Measurements from ENCODE around the gene TERT.
"Not testable (repeated sequence)": the region's sequence is repeated elsewhere in the genome, so short reads cannot be mapped to it uniquely, and the experiment has no call there.

TERT gene

DNA sequence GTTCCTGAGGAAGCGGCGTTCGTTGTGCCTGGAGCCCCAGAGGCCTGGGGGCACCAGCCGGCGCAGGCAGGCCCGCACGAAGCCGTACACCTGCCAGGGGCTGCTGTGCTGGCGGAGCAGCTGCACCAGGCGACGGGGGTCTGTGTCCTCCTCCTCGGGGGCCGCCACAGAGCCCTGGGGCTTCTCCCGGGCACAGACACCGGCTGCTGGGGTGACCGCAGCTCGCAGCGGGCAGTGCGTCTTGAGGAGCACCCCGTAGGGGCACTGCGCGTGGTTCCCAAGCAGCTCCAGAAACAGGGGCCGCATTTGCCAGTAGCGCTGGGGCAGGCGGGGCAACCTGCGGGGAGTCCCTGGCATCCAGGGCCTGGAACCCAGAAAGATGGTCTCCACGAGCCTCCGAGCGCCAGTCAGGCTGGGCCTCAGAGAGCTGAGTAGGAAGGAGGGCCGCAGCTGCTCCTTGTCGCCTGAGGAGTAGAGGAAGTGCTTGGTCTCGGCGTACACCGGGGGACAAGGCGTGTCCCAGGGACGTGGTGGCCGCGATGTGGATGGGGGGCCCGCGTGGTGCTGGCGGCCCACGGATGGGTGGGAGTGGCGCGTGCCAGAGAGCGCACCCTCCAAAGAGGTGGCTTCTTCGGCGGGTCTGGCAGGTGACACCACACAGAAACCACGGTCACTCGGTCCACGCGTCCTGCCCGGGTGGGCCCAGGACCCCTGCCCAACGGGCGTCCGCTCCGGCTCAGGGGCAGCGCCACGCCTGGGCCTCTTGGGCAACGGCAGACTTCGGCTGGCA is 1.3 kb downstream of the TERT start:
- DNase-seq: no peak

DNA sequence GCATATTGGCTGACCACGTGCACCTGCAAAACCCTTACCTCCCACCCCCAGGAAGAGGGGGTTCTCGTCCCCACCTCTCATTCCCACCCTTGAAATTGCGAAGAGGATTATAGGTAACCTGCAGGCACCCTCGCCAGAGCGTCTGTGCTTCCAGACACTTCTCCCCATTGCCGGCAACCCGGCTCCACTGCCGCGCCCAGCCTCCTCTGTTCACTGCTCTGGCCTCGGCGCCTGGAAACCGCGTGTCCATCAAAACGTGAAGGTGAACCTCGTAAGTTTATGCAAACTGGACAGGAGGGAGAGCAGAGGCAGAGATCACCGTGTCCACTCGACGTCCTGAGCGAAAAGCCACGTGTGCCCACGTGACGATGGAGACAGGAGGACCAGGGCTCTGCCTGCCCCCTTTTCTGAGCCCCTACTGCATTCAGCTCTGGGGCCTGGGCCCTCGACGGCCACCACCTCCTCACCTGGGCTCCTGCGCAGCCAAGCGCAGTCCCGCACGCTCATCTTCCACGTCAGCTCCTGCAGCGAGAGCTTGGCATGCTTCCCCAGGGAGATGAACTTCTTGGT is 1.9 kb downstream of the TERT start:
- DNase-seq: no peak

DNA sequence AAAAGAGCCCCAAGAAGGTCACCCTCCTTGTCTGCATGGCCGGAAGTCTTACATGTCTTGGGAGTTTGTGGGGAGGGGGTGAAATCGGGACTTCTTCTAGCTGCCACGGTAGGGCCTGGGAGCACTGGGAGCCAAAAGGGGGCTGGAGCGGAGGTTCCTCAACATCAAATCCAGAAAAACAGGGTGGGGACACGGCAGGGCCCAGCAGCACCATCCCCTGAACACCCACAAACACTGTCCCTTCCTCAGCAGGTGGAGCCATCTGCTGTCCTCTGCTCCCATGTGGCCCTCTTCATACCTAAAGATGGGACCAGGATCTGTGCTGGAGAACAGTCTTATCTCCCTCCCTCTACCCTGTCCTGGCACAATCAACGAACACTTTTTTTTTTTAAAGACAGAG is 2.7 kb downstream of the TERT start:
- DNase-seq: no peak

DNA sequence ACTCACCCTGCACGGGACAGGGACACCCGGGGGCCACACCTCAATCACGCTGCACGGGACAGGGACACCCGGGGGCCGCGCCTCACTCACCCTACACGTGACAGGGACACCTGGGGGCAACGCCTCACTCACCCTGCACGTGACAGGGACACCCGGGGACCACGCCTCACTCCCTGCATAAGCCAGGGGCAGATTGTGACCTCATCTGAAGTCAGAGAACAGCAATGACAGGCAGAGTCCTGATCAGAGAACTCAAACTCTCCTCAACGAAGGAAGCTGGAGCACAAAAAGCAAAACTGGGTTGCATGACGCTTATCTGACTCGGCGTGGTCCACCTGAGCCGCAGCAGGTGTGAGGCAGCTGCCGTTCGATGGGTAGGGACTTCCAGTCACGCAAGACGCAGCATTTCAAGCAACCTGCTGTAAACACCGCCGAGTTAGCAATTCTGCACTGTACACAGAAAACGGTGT is 3.2 kb downstream of the TERT start:
- DNase-seq: no peak

DNA sequence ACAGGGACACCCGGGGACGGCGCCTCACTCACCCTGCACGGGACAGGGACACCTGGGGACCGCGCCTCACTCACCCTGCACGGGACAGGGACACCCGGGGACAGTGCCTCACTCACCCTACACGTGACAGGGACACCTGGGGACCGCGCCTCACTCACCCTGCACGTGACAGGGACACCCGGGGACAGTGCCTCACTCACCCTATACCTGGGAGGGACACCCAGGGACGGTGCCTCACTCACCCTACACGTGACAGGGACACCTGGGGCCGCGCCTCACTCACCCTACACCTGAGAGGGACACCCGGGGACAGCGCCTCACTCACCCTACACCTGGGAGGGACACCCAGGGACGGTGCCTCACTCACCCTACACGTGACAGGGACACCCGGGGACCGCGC is 3.9 kb downstream of the TERT start:
- not testable (repeated sequence) for DNase-seq

DNA sequence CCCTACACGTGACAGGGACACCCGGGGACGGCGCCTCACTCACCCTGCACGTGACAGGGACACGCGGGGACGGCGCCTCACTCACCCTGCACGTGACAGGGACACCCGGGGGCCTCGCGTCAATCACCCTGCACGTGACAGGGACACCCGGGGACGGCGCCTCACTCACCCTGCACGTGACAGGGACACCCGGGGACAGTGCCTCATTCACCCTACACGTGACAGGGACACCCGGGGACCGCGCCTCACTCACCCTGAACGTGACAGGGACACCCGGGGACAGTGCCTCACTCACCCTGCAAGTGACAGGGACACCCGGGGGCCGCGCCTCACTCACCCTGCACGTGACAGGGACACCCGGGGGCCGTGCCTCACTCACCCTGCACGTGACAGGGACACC is 5.3 kb downstream of the TERT start:
- not testable (repeated sequence) for DNase-seq

DNA sequence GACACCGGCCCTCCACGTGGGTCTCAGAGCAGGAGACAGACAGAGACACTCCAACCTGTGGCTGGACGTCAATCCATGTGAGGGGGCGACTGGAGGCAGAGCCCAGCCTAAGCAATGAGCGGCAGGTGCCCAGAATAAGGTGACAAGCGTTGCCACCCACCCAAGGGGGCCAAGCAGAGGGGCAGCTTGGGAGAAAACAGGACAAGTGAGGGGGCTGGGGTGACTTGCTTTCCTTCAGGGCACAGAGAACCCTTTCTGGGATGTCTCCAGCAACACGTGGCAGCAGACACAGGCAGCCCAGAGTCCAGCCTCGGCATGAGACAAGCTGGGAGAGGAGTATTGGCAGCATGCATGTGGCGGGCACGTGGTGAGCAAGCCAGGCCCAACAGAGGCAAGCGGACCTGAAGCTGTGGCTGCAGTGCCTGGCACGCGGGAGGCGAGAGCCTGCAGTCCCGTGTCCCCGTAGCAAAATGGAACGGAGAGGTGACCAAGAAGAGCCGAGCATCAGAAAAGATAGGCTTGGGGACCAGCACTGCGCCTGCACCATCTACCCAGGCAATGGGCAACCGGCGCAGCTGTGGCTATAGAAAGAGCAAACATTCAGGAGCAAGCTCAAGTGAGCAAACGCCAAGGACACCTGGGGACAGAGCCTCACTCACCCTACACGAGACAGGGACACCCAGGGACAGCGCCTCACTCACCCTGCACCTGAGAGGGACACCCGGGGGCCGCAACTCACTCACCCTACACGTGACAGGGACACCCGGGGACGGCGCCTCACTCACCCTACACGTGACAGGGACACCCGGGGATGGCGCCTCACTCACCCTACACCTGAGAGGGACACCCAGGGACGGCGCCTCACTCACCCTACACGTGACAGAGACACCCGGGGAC is 6.2 kb downstream of the TERT start:
- DNase-seq: no peak

DNA sequence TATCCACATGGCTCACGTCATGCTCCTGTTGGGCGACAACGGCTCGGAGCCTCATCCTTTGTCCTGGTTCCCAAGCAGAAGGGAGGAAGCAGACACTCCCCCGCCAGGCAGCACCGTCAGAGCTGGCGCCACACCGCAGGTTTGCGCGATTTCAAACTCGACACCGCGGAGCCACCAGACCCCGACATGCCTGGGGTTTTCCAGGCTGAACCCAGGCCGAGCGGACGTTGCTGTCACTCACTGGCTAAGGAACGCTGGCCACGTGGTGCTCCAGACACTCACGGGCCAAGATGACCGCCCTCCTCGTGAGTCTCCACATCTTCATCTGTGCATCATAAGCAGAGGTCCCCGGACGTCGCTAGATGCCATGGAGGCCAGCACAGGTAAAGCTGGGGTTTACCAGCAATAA is 9.0 kb downstream of the TERT start:
- no peak for DNase-seq

DNA sequence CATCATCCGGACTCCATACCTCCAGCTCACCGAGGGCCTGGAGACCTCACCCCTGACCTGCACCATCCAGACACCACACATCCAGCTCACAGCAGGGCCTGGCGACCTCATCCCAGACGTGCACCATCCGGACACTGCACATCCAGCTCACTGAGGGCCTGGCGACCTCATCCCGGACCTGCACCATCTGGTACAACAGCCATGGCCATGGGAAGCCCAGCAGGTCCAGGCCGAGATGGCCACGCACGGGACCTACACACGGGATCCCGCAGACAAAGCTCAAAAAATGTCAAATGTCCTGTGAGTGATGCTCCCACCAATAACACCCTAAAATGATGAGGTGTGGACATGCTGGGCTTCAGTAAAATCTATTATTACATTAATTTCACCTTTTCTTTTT is 9.7 kb downstream of the TERT start:
- DNase-seq: no peak

DNA sequence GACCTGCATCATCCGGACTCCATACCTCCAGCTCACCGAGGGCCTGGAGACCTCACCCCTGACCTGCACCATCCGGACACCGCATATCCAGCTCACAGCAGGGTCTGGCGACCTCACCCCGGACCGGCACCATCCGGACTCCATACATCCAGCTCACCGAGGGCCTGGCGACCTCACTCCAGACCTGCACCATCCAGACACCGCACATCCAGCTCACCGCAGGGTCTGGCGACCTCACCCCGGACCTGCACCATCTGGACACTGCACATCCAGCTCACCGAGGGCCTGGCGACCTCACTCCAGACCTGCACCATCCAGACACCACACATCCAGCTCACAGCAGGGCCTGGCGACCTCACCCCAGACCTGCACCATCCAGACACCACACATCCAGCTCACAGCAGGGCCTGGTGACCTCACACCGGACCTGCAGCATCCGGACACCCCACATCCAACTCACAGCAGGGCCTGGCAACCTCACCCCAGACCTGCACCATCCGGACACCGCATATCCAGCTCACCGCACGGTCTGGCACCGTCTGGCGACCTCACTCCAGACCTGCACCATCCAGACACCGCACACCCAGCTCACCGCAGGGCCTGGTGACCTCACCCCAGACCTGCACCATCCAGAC is 10.4 kb downstream of the TERT start:
- DNase-seq: not testable (repeated sequence)

DNA sequence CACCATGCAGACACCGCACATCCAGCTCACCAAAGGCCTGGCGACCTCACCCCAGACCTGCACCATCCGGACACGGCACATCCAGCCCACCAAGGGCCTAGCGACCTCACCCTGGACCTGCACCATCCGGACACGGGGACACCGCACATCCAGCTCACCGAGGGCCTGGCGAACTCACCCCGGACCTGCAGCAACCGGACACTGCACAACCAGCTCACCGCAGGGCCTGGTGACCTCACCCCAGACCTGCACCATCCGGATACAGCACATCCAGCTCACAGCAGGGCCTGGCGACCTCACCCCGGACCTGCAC is 11.2 kb downstream of the TERT start:
- not testable (repeated sequence) for DNase-seq

DNA sequence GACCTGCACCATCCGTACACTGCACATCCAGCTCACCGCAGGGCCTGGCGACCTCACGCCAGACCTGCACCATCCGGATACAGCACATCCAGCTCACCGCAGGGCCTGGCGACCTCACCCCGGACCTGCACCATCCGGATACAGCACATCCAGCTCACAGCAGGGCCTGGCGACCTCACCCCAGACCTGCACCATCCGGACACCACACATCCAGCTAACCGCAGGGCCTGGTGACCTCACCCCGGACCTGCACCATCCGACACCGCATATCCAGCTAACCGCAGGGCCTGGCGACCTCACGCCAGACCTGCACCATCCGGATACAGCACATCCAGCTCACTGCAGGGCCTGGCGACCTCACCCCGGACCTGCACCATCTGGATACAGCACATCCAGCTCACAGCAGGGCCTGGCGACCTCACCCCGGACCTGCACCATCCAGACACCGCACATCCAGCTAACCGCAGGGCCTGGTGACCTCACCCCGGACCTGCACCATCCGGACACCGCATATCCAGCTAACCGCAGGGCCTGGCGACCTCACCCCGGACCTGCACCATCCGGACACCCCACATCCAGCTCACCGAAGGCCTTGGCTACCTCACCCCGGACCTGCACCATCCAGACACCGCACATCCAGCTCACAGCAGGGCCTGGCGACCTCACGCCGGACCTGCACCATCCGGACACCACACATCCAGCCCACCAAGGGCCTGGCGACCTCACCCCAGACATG is 11.7 kb downstream of the TERT start:
- DNase-seq: not testable (repeated sequence)

DNA sequence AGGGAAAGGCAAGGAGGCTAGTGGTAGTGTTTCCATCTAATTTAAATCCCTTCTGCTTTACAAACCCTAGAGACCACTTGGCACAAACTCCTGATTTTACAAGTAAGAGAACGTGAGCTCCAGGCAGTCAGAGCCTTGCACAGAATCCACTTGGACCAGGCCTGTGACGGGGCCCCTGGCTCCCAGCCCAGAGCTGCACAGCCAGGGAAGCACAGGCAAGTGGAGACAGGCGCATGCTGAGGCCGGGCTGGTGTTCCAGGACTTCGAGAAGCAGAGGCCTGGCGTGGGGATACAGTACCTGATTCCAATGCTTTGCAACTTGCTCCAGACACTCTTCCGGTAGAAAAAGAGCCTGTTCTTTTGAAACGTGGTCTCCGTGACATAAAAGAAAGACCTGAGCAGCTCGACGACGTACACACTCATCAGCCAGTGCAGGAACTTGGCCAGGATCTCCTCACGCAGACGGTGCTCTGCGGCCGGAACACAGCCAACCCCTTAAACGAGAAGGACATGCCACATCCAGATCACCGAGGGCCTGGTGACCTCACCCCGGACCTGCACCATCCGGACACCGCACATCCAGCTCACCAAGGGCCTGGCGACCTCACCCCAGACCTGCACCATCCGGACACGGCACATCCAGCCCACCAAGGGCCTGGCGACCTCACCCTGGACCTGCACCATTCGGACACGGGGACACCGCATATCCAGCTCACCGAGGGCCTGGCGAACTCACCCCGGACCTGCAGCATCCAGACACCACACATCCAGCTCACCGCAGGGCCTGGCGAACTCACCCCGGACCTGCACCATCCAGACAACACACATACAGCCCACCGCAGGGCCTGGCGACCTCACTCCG is 12.5 kb downstream of the TERT start:
- DNase-seq: no peak

DNA sequence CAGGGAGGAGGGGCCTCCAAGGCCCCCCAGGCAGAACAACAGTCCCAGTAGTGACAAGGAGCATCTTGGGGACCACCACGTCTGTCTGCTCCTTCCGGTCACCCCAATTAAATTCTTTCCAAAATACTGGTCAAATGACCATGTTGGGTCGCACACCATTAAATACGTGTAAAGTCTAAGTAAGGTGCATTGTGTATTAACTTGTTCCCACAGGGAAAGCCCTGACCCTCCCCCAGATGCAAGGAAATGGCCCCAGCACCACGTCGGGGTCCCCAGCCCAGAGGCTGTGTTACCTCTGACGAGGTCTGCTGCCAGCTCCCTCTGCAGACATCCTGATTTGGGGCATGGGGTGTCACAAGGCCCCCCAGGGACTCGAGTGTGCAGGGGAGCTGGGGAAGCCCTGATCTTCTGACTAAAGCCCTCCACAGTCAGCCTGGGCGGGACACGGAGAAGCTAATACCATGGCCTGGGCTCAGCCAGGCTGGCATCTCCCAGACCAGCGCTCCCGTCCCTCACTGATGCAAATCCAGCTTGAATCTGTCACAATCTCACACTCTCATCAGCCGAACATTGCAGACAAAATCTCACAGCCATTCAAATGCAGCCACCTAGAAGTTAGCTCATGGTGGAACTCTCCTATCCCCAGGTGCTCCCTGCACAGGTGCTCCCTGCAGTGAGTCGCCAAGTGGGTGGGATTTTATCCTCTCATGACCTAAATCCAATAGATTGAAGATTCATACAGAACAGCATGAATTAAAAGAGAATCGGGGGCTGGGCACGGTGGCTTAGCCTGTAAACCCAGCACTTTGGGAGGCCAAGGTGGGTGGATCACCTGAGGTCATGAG is 13.6 kb downstream of the TERT start:
- no peak for DNase-seq

DNA sequence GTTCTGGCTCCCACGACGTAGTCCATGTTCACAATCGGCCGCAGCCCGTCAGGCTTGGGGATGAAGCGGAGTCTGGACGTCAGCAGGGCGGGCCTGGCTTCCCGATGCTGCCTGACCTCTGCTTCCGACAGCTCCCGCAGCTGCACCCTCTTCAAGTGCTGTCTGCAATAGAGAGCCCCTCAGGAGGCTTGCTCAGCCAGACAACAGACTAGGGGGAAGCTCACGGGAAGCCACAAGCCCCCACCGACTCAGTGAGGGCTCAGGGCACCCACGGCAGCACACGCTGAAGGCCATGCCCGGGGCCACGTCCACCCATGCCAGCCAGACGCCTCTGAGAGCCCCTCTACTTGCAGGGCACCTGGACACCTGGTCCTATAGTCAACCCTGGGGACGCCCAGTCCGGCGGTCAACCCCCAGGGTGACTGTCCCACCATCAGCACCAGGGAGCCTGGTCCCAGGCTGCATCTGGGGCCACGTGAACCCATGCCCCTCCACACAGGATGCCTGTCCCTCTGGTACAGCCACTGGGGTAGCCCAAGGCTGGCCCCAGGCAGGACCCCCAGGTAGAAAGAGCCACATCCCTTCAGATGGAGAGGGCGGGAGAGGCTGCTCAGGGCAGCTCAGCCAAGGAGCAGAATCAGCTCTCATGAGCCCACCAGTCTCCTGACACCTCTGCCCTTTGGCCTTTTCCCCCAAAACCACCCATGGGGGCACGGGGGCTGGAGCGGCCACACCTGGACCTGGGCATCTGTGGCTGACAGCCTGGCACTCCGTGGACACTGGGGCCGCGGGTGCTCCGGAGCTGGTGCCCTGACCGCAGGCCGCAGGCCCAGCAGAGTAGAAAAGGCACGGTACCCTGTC is 14.5 kb downstream of the TERT start:
- DNase-seq: no peak

DNA sequence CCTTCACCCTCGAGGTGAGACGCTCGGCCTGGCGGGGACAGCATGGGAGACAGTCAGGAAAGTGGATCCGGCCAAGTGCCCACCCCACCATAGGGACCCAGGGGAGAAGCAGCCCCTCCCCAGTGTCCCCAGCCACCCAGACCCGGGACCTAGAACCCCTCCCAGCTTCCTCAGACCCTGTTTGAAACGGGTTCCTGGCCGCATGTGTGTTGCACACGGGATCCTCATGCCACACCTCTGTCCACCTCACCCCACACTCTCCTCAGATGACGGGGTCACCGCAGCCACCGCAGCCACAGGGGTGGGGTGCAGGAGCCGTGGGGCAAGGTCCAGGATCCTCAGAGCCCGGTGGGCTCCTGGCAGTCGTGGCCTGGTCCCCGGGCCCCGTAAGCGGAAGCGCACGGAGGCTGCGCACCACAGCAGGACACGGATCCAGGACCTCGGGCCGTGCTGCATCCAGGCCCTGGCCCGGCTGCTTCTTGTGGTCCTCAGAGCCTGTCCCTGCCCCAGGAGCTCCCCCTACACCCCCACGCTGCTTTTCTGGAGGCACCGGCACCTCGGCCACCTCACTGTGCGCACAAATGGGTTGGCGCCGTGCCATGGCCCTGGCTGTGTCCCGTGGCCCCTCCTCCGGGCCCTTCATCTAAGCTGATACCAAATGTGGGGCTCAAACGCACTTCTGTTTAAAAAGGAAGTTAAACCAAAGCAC is 15.3 kb downstream of the TERT start:
- DNase-seq: no peak

DNA sequence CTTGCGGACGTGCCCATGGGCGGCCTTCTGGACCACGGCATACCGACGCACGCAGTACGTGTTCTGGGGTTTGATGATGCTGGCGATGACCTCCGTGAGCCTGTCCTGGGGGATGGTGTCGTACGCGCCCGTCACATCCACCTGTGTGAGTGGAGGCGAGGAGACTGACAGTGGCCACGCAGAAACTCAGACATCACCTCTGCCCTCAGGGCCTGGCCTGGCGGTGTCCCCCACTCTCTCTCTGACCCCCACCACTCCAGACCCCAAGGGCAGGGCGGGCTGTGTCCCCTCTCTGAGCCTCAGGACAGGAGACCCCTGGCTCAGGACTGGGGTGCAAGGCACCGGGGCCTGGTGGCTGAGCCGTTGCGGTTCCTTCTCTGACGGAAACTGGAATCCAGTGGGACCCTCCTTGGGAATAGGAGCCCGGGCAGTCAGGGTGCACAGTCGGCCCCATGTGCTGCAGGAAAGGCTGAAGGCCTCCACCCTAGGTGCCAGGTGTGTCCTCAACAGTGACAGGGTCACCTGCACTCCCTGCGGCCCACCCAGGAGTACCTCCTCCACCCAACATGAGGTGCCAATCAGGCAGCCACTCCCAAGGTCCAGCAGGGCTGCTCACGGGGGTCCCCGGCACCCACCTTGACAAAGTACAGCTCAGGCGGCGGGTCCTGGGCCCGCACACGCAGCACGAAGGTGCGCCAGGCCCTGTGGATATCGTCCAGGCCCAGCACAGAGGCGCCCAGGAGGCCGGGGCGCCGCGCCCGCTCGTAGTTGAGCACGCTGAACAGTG is 16.0 kb downstream of the TERT start:
- no peak for DNase-seq

DNA sequence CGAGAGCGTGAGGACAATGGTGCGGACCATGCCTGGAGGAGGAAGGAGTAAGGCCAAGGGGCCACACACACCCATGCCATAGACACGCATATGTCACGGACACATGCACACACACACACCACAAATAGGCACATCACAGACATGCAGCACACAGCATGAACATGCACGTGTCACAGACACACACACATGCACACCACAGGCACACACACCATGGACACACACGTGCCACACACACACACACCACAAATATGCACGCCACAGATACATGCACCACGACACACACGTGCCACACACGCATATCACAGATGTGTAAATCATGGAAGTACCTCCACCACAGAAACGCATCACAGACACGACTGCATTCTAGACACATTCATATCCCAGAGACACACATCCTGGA is 16.7 kb downstream of the TERT start:
- no peak for DNase-seq

Measured in hematopoietic multipotent progenitor cell treated with erythropoietin and hydrocortisone succinate and interleukin-3 and kit ligand, for 4 days (in vitro differentiated cells).